Coronary artery (tissue), 2 donors: ENCODE results near the gene NOS3.

ENCODE experiments used
- DNase-seq: peaks from one replicate; pipeline ENCODE4 v3.0.0-alpha.2; 2017; ENCODE audit warnings: low spot score
- H3K27ac ChIP-seq, 2 donors: fragments of 200-600 bp; sonication (generic); one replicate each; pipeline ENCODE4 v1.5.1; 2016 to 2019
- H3K4me3 ChIP-seq: fragments of 200-600 bp; sonication (generic); 2 replicates; pipeline ENCODE4 v1.5.1; 2016; ENCODE audit warnings: mild to moderate bottlenecking, moderate library complexity
- CTCF ChIP-seq: fragments of 200-600 bp; sonication (generic); IDR thresholded peaks from one replicate; pipeline ENCODE4 v1.5.1; 2019; ENCODE audit warnings: antibody characterized with exemption

The NOS3 gene

GRCh38 chr7:150945171-150945852 lies 45.5 kb upstream of the NOS3 start:
- Histone ChIP-seq H3K27ac (no peak overlapping the region), H3K4me3 (no peak overlapping the region)
- no peak for DNase-seq
- TF ChIP-seq CTCF, result no peak

- Histone ChIP-seq H3K27ac (no peak overlapping the region), H3K4me3 (no peak overlapping the region)
- no peak for TF ChIP-seq CTCF
- no peak for DNase-seq
These were observed 44.9 kb upstream of the NOS3 start for GRCh38 chr7:150945853-150946420.

GRCh38 chr7:150946421-150947240 lies 44.2 kb upstream of the NOS3 start:
- DNase-seq, result no peak
- TF ChIP-seq CTCF, result no peak
- Histone ChIP-seq H3K4me3 (no peak overlapping the region), H3K27ac (no peak overlapping the region)

GRCh38 chr7:150947241-150947745 lies 43.5 kb upstream of the NOS3 start:
- TF ChIP-seq CTCF, result no peak
- Histone ChIP-seq H3K27ac (no peak overlapping the region), H3K4me3 (no peak overlapping the region)
- no peak for DNase-seq

- Histone ChIP-seq H3K4me3 (no peak overlapping the region), H3K27ac (no peak overlapping the region)
- no peak for TF ChIP-seq CTCF
- no peak for DNase-seq
These were observed 42.8 kb upstream of the NOS3 start for GRCh38 chr7:150947761-150948651.

GRCh38 chr7:150948791-150949251 lies 42.0 kb upstream of the NOS3 start:
- no peak for DNase-seq

More at GRCh38 chr7:150948791-150949251, 42.0 kb upstream of the NOS3 start:
- Histone ChIP-seq H3K27ac (no peak overlapping the region), H3K4me3 (no peak overlapping the region)
- no peak for TF ChIP-seq CTCF
